HepG2 (cell line): ENCODE measurements around the gene SLC25A1. TPM values are rescaled to one million over a fixed set of nuclear protein-coding genes. Genes with fewer than 3 reads are reported as not detected.

ENCODE experiments used
- EEA1 ChIP-seq: sonication (generic); formaldehyde crosslinking; IDR thresholded peaks from 2 replicates; pipeline ENCODE4 v1.5.1; 2020; ENCODE audit warnings: mild to moderate bottlenecking, missing genetic modification reagents, borderline replicate concordance
- HNF1A ChIP-seq, 2 experiments: sonication (generic) in 1 of 2; formaldehyde crosslinking in 1 of 2; IDR thresholded peaks; 2 replicates each; pipeline versions ENCODE4 v1.4.0 to v1.6.1; 2016 to 2020; ENCODE audit warnings: borderline replicate concordance in 1 of 2, low read depth in 1 of 2, mild to moderate bottlenecking in 1 of 2, missing genetic modification reagents in 1 of 2
- IKZF1 ChIP-seq: fragments of 450-650 bp; IDR thresholded peaks from 2 replicates; pipeline ENCODE4 v1.7.1; 2016
- JUND ChIP-seq: sonication (generic); formaldehyde crosslinking; IDR thresholded peaks from 2 replicates; pipeline ENCODE4 v1.8.0; 2022; ENCODE audit warnings: mild to moderate bottlenecking, missing genetic modification reagents
- MYC ChIP-seq: sonication (generic); formaldehyde crosslinking; IDR thresholded peaks from 2 replicates; pipeline ENCODE4 v1.9.0; 2021; ENCODE audit warnings: missing genetic modification reagents, borderline replicate concordance
- NPAS2 ChIP-seq: sonication (generic); formaldehyde crosslinking; IDR thresholded peaks from 2 replicates; pipeline ENCODE4 v1.8.0; 2022; ENCODE audit warnings: mild to moderate bottlenecking, missing genetic modification reagents, borderline replicate concordance
- PRPF4 ChIP-seq: fragments of 200-400 bp; formaldehyde crosslinking; IDR thresholded peaks from 2 replicates; pipeline ENCODE4 v1.6.1; 2016; ENCODE audit warnings: low read length, low read depth; ENCODE audit not compliant: poor library complexity, severe bottlenecking
- RFXAP ChIP-seq: sonication (generic); formaldehyde crosslinking; IDR thresholded peaks from 2 replicates; pipeline ENCODE4 v1.4.0; 2020; ENCODE audit warnings: missing genetic modification reagents, borderline replicate concordance
- SMAD3 ChIP-seq: sonication (generic); formaldehyde crosslinking; IDR thresholded peaks from 2 replicates; pipeline ENCODE4 v1.4.0; 2020; ENCODE audit warnings: missing genetic modification reagents
- U2AF2 ChIP-seq: fragments of 200-400 bp; formaldehyde crosslinking; IDR thresholded peaks from 2 replicates; pipeline ENCODE4 v1.6.1; 2017; ENCODE audit warnings: low read depth, mild to moderate bottlenecking, low read length
- XRCC5 ChIP-seq: fragments of 200-400 bp; formaldehyde crosslinking; optimal IDR thresholded peaks from 2 replicates; pipeline ENCODE3; 2017; ENCODE audit warnings: mild to moderate bottlenecking, low read length
- ZFP62 ChIP-seq: sonication (generic); formaldehyde crosslinking; IDR thresholded peaks from 2 replicates; pipeline ENCODE4 v1.4.0; 2020; ENCODE audit warnings: missing genetic modification reagents
- ZFX ChIP-seq: sonication (generic); formaldehyde crosslinking; IDR thresholded peaks from 2 replicates; pipeline ENCODE4 v1.4.0; 2020; ENCODE audit warnings: mild to moderate bottlenecking, low read depth, missing genetic modification reagents, moderate library complexity
- ZNF263 ChIP-seq: sonication (generic); formaldehyde crosslinking; IDR thresholded peaks from 2 replicates; pipeline ENCODE4 v1.4.0; 2020; ENCODE audit warnings: missing genetic modification reagents
- ZNF318 ChIP-seq: sonication (generic); formaldehyde crosslinking; IDR thresholded peaks from 2 replicates; pipeline ENCODE4 v1.4.0; 2020; ENCODE audit warnings: mild to moderate bottlenecking, missing genetic modification reagents
- ZNF598 ChIP-seq: sonication (generic); formaldehyde crosslinking; IDR thresholded peaks from 2 replicates; pipeline ENCODE4 v1.5.1; 2020; ENCODE audit warnings: mild to moderate bottlenecking, missing genetic modification reagents, borderline replicate concordance
- polyA plus RNA-seq, 8 experiments: library from polyadenylated mRNA; depleted of rRNA in 3 of 8; stranded (reverse) in 7 of 8; unstranded in 1 of 8; fragments of >200 nt; fragmentation: Illumina TruSeq in 4 of 8; extraction: Trizol in 4 of 8; gene quantifications; 2 replicates each; pipeline versions ENCODE4 v1.2.1 to v1.2.3, GENCODE V29; 2011 to 2016; ENCODE audit warnings: low read depth in 4 of 8, missing spikeins in 1 of 8, mixed read lengths in 1 of 8; ENCODE audit not compliant: insufficient read depth in 1 of 8
- total RNA-seq, 5 experiments: library from RNA; depleted of rRNA; stranded (reverse); fragments of >200 nt; fragmentation: Illumina TruSeq; extraction: Trizol; gene quantifications; 2 replicates each; pipeline ENCODE4 v1.2.3, GENCODE V29; 2016; ENCODE audit warnings: low read depth in 1 of 5

Gene SLC25A1
- total and polyA plus RNA-seq, 2 of the 13 experiments (the other 11 are each of a cell fraction or from before 2014, with no cell fraction given) = 49.4 to 161 TPM

GRCh38 chr22:19174106-19175025 lies 4.2 kb downstream of the SLC25A1 start (continued):
- TF ChIP-seq ZNF318 (no peak), ZFX (CRISPR knock-in tag) (no peak), JUND (CRISPR knock-in tag) (no peak), ZNF598 (CRISPR knock-in tag) (no peak), EEA1 (CRISPR knock-in tag) (no peak), HNF1A (IDR thresholded peaks at IDR 0.05; ENCODE audit: low read depth) (no peak), HNF1A (CRISPR knock-in tag; IDR thresholded peaks at IDR 0.05; ENCODE audit: borderline replicate concordance) (0 out of 2 replicates have a peak, but pooled peaks have one; percentile 14), RFXAP (0 out of 2 replicates have a peak, but pooled peaks have one; percentile 60), MYC (peak; percentile 60; the same call in 1 of the 2 replicates), NPAS2 (CRISPR knock-in tag) (no peak), ZFP62 (CRISPR knock-in tag) (no peak), U2AF2 (no peak), IKZF1 (no peak), ZNF263 (CRISPR knock-in tag) (peak; percentile 97), PRPF4 (no peak), XRCC5 (no peak), SMAD3 (CRISPR knock-in tag) (no peak)
